Measurements from ENCODE around the gene FOSL2.

FOSL2 gene

GRCh38 chr2:28462122-28462521 is 69.5 kb downstream of the FOSL2 start:
- no peak overlapping the region for H3K9ac ChIP-seq (ENCODE audit: low read depth, low read length, poor library complexity, severe bottlenecking)
- no peaks in the 10 kb centered on the region for H3K4me1 ChIP-seq (ENCODE audit: insufficient read depth, low read length, poor library complexity, severe bottlenecking)
- no peaks in the 10 kb centered on the region for H3K9me2 ChIP-seq (replicated peaks; ENCODE audit: low read depth, low read length)
- no peak overlapping the region for H3K4me2 ChIP-seq (ENCODE audit: low read depth, low read length, poor library complexity, severe bottlenecking)
- H4K20me1 ChIP-seq (ENCODE audit: insufficient read depth, low read length, poor library complexity, severe bottlenecking) = no peaks in the 10 kb centered on the region
- H2AFZ ChIP-seq (ENCODE audit: low read length) = no peak overlapping the region
- H3K79me2 ChIP-seq (ENCODE audit: insufficient read depth, low read length) = no peaks in the 10 kb centered on the region
- H3K9me3 ChIP-seq (ENCODE audit: insufficient read depth, low read depth, low read length) = 0 out of 2 replicates have a peak, but pooled peaks cover 4% of the 10 kb centered on the region
- H3F3A ChIP-seq (ENCODE audit: low read depth) = no peaks in the 10 kb centered on the region
- no peak overlapping the region for H3K4me3 ChIP-seq (ENCODE audit: low read length, poor library complexity, severe bottlenecking)
- no peak for TF ChIP-seq EZH2phosphoT487 (IDR thresholded peaks at IDR 0.05; ENCODE audit: borderline replicate concordance)
- TF ChIP-seq, protein P1, sequence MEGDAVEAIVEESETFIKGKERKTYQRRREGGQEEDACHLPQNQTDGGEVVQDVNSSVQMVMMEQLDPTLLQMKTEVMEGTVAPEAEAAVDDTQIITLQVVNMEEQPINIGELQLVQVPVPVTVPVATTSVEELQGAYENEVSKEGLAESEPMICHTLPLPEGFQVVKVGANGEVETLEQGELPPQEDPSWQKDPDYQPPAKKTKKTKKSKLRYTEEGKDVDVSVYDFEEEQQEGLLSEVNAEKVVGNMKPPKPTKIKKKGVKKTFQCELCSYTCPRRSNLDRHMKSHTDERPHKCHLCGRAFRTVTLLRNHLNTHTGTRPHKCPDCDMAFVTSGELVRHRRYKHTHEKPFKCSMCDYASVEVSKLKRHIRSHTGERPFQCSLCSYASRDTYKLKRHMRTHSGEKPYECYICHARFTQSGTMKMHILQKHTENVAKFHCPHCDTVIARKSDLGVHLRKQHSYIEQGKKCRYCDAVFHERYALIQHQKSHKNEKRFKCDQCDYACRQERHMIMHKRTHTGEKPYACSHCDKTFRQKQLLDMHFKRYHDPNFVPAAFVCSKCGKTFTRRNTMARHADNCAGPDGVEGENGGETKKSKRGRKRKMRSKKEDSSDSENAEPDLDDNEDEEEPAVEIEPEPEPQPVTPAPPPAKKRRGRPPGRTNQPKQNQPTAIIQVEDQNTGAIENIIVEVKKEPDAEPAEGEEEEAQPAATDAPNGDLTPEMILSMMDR (conservative IDR thresholded peaks at IDR 0.05; ENCODE audit: low read length) = no peak
- no peaks in the 10 kb centered on the region for H3K36me3 ChIP-seq (ENCODE audit: insufficient read depth, low read length)
- no peaks in the 10 kb centered on the region for H3K27me3 ChIP-seq (ENCODE audit: insufficient read depth, low read length, poor library complexity, severe bottlenecking)

DNA sequence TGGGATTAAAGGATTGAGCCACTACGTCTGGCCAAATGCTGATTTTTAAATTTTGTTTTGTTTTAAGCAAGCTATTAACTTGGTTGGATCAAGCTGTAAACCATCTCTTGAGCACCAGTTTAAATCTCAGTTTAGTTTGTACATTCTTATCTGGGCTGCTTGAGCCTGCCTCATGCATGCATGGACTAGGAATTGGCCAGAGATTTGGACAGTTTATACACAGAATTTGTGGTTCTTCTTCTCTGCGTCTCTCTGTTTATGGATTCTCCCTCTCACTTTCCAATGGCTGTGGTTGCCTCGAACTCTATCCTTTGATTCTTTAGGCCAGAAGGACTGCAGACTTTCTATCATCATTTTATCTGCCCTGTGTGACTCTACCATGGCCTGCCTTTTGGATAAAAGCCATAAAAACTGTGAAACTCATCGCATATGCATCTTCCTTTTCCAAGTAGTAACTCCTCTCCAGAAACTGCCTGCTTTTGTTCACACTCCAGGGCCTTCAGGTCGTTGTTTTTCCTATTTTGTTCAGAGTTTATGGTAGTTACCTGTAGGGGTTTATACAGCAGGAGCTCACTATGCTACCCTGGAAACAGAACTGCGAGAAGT is 70.7 kb downstream of the FOSL2 start:
- no peaks in the 10 kb centered on the region for H3K36me3 ChIP-seq (ENCODE audit: insufficient read depth, low read length)
- H4K20me1 ChIP-seq (ENCODE audit: insufficient read depth, low read length, poor library complexity, severe bottlenecking) = no peaks in the 10 kb centered on the region
- no peaks in the 10 kb centered on the region for H3F3A ChIP-seq (ENCODE audit: low read depth)
- no peaks in the 10 kb centered on the region for H3K4me1 ChIP-seq (ENCODE audit: insufficient read depth, low read length, poor library complexity, severe bottlenecking)
- no peak overlapping the region for H3K9ac ChIP-seq (ENCODE audit: low read depth, low read length, poor library complexity, severe bottlenecking)
- no peak overlapping the region for H3K4me2 ChIP-seq (ENCODE audit: low read depth, low read length, poor library complexity, severe bottlenecking)
- no peaks in the 10 kb centered on the region for H3K27me3 ChIP-seq (ENCODE audit: insufficient read depth, low read length, poor library complexity, severe bottlenecking)
- H3K9me3 ChIP-seq (ENCODE audit: insufficient read depth, low read depth, low read length) = 0 out of 2 replicates have a peak, but pooled peaks cover 4% of the 10 kb centered on the region
- H3K9me2 ChIP-seq (replicated peaks; ENCODE audit: low read depth, low read length) = no peaks in the 10 kb centered on the region
- H2AFZ ChIP-seq (ENCODE audit: low read length) = no peak overlapping the region
- no peak overlapping the region for H3K4me3 ChIP-seq (ENCODE audit: low read length, poor library complexity, severe bottlenecking)
- no peaks in the 10 kb centered on the region for H3K79me2 ChIP-seq (ENCODE audit: insufficient read depth, low read length)
- no peak for TF ChIP-seq EZH2phosphoT487 (IDR thresholded peaks at IDR 0.05; ENCODE audit: borderline replicate concordance)
- TF ChIP-seq, protein P1 (conservative IDR thresholded peaks at IDR 0.05; ENCODE audit: low read length) = no peak

DNA sequence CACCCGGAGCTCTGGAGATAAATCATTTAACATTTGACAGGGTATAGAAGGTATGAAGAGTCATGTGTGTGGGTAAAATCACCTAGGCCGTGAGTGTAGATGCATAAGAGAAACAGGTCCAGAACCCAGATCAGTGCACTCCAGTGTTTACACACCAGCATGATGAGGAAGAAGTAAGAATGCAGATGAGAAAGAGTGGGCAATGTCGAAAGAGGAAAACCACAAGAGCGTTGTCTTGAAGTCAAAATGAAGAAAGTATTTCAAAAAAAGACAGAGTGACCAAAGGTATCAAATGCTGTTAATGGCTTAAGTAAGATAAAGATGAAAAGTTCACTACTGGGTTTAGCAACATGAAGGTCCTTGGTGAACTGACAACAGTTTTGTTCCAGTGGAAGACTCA is 71.2 kb downstream of the FOSL2 start:
- Histone ChIP-seq H3K9me3 (ENCODE audit: insufficient read depth, low read depth, low read length) (0 out of 2 replicates have a peak, but pooled peaks cover 4% of the 10 kb centered on the region), H3K36me3 (ENCODE audit: insufficient read depth, low read length) (no peaks in the 10 kb centered on the region), H3K4me3 (ENCODE audit: low read length, poor library complexity, severe bottlenecking) (no peak overlapping the region), H2AFZ (ENCODE audit: low read length) (no peak overlapping the region), H3K27me3 (ENCODE audit: insufficient read depth, low read length, poor library complexity, severe bottlenecking) (no peaks in the 10 kb centered on the region), H3K9me2 (replicated peaks; ENCODE audit: low read depth, low read length) (no peaks in the 10 kb centered on the region), H3K4me1 (ENCODE audit: insufficient read depth, low read length, poor library complexity, severe bottlenecking) (no peaks in the 10 kb centered on the region), H3F3A (ENCODE audit: low read depth) (no peaks in the 10 kb centered on the region), H3K9ac (ENCODE audit: low read depth, low read length, poor library complexity, severe bottlenecking) (no peak overlapping the region), H4K20me1 (ENCODE audit: insufficient read depth, low read length, poor library complexity, severe bottlenecking) (no peaks in the 10 kb centered on the region), H3K4me2 (ENCODE audit: low read depth, low read length, poor library complexity, severe bottlenecking) (no peak overlapping the region), H3K79me2 (ENCODE audit: insufficient read depth, low read length) (no peaks in the 10 kb centered on the region)
- no peak for TF ChIP-seq EZH2phosphoT487 (IDR thresholded peaks at IDR 0.05; ENCODE audit: borderline replicate concordance)
- TF ChIP-seq, protein P1 (conservative IDR thresholded peaks at IDR 0.05; ENCODE audit: low read length) = no peak

Measured in Loucy (cell line).